SU-DHL-6 (cell line): ENCODE results near the gene ZFP36L2.

Experiments
- H2AFZ ChIP-seq: fragments of 200-600 bp; sonication (generic); 2 replicates; pipeline ENCODE4 v1.6.1; 2014; ENCODE audit warnings: low read depth, mild to moderate bottlenecking, moderate library complexity, mixed read lengths, antibody characterized with exemption, low read length; ENCODE audit not compliant: severe bottlenecking
- H3F3A ChIP-seq: fragments of 200-600 bp; shearing (Covaris generic); 2 replicates; pipeline ENCODE4 v1.6.0; 2016; ENCODE audit warnings: antibody characterized with exemption, mild to moderate bottlenecking; ENCODE audit not compliant: insufficient read depth
- H3K27ac ChIP-seq: fragments of 200-600 bp; sonication (generic); 2 replicates; pipeline ENCODE4 v1.5.1; 2016; ENCODE audit warnings: low read depth, mild to moderate bottlenecking, low read length, moderate library complexity, mixed read lengths
- H3K27me3 ChIP-seq: fragments of 200-600 bp; sonication (generic), shearing (Covaris generic); 2 replicates; pipeline ENCODE4 v1.6.0; 2014; ENCODE audit warnings: mild to moderate bottlenecking, low read length
- H3K36me3 ChIP-seq: fragments of 200-600 bp; sonication (generic); 2 replicates; pipeline ENCODE4 v1.6.1; 2014; ENCODE audit warnings: mild to moderate bottlenecking, low read length, mixed read lengths
- H3K4me2 ChIP-seq: fragments of 300-600, 200-600 bp; shearing (Covaris generic), sonication (generic); 2 replicates; pipeline ENCODE4 v1.6.0; 2014; ENCODE audit warnings: low read length, low read depth, mild to moderate bottlenecking; ENCODE audit not compliant: poor library complexity, severe bottlenecking
- H3K4me3 ChIP-seq: fragments of 200-600 bp; sonication (generic); 2 replicates; pipeline ENCODE4 v1.5.1; 2014; ENCODE audit warnings: antibody characterized with exemption, low read length, mild to moderate bottlenecking, mixed read lengths; ENCODE audit not compliant: insufficient read depth, poor library complexity, severe bottlenecking
- H3K79me2 ChIP-seq: fragments of 200-600 bp; sonication (generic); 2 replicates; pipeline ENCODE4 v1.6.1; 2014; ENCODE audit warnings: mild to moderate bottlenecking, low read length, moderate library complexity; ENCODE audit not compliant: insufficient read depth
- H3K9ac ChIP-seq: fragments of 200-600 bp; sonication (generic); 2 replicates; pipeline ENCODE4 v1.7.0; 2014; ENCODE audit warnings: mild to moderate bottlenecking, low read length
- H3K9me2 ChIP-seq: fragments of 200-600 bp; sonication (generic); replicated peaks from 2 replicates; pipeline ENCODE4 v1.6.1; 2014; ENCODE audit warnings: low read length; ENCODE audit not compliant: insufficient read depth
- H3K9me3 ChIP-seq: fragments of 200-600 bp; sonication (generic); 2 replicates; pipeline ENCODE4 v1.6.1; 2014; ENCODE audit warnings: low read length, mixed read lengths; ENCODE audit not compliant: insufficient read depth
- H4K20me1 ChIP-seq: fragments of 200-600 bp; sonication (generic); 2 replicates; pipeline ENCODE4 v1.6.1; 2014; ENCODE audit warnings: low read depth, mild to moderate bottlenecking, antibody characterized with exemption, low read length, moderate library complexity, mixed read lengths
- EZH2phosphoT487 ChIP-seq: fragments of 200-600 bp; sonication (generic), shearing (Covaris generic); conservative IDR thresholded peaks from 2 replicates; pipeline ENCODE4 v1.6.1; 2018; ENCODE audit warnings: mild to moderate bottlenecking, antibody characterized with exemption, low read length, moderate library complexity, mixed read lengths
- TF ChIP-seq, protein P1 (sequence below): fragments of 200-600 bp; sonication (generic); IDR thresholded peaks from one replicate; pipeline ENCODE4 v1.5.1; 2017; ENCODE audit warnings: antibody characterized with exemption, mild to moderate bottlenecking, low read length, moderate library complexity; ENCODE audit not compliant: insufficient read depth, poor library complexity, severe bottlenecking

ZFP36L2 gene

DNA sequence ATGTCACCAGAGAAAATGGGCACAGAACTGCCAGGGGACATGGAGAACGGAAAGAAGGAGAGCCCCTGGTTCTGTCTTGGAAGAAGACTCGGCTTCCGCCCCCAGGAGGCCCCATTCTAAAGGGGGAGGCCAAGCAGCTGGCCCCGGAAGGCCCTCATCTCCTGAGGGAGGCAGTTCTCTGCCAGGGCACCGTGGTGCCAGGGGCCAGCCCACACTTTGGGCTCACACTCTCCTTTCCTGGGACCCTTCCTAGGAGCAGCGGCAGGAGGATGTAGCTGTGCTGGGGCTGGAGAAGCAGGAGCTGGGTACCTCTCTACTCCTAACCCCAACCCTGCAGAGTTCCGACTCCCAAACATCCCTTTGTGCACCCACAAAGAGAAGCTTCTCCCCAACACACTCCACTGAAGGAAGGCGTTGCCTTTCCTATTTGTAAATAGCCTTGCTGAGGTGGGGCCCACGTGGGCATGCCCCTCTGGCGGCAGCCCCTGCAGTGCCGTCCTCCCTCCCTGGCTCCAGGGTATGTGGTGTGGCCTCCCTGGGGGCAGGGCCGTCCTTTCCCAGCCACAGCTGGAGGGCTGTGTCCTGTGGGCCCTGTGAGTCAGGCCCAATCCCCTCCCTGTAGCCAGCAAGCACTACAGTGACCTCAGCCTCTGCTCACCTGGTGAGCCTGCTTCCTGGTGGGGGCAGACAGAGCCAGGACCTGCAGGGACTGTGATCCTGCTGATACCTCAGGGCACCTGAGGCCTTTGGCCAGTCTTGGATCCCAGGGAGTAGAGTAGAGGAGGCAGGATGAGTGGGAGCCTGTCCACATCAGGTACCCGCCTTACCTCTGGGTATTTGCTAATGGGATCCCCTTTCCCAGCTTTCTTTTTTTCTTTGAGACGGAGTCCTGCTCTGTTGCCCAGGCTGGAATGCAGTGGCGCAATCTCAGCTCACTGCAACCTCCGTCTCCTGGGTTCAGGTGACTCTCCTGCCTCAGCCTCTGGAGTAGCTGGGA lies 26.6 kb downstream of the ZFP36L2 start:
- Histone ChIP-seq H3K9me3 (no peaks in the 10 kb centered on the region), H3K27me3 (no peaks in the 10 kb centered on the region), H3K9me2 (no peaks in the 10 kb centered on the region), H3K36me3 (no peaks in the 10 kb centered on the region), H3F3A (0 out of 2 replicates have a peak, but pooled peaks cover 5% of the 10 kb centered on the region), H3K27ac (no peak overlapping the region), H4K20me1 (no peaks in the 10 kb centered on the region), H3K79me2 (no peaks in the 10 kb centered on the region), H3K4me3 (no peak overlapping the region), H3K9ac (no peak overlapping the region), H3K4me2 (no peak overlapping the region), H2AFZ (no peak overlapping the region)
- TF ChIP-seq EZH2phosphoT487: no peak
- TF ChIP-seq, protein P1, sequence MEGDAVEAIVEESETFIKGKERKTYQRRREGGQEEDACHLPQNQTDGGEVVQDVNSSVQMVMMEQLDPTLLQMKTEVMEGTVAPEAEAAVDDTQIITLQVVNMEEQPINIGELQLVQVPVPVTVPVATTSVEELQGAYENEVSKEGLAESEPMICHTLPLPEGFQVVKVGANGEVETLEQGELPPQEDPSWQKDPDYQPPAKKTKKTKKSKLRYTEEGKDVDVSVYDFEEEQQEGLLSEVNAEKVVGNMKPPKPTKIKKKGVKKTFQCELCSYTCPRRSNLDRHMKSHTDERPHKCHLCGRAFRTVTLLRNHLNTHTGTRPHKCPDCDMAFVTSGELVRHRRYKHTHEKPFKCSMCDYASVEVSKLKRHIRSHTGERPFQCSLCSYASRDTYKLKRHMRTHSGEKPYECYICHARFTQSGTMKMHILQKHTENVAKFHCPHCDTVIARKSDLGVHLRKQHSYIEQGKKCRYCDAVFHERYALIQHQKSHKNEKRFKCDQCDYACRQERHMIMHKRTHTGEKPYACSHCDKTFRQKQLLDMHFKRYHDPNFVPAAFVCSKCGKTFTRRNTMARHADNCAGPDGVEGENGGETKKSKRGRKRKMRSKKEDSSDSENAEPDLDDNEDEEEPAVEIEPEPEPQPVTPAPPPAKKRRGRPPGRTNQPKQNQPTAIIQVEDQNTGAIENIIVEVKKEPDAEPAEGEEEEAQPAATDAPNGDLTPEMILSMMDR: no peak

DNA sequence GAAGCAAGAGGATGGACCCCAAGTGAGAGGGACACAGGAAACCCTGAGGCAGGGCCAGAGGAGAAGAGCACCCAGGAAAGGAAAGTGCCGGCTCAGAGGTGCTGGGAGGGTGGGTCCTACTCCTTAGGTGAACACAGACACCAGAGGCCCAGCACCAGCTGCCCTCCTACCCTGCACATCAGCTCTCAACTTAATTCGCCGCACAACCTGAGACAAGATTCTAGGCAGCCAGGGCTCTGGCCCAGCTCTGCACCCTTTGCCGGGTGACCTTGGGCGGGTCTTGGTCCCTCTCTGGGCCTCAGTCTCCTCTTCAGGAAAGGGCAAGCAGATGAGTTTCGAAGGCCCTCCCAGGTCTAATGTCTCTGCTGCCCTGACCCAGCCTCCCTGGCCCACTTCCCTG lies 28.1 kb downstream of the ZFP36L2 start:
- Histone ChIP-seq H3K4me2 (no peak overlapping the region), H3K79me2 (no peaks in the 10 kb centered on the region), H3K4me3 (no peak overlapping the region), H3K27me3 (no peaks in the 10 kb centered on the region), H3K27ac (no peak overlapping the region), H3K9me2 (no peaks in the 10 kb centered on the region), H2AFZ (no peak overlapping the region), H4K20me1 (no peaks in the 10 kb centered on the region), H3K9me3 (no peaks in the 10 kb centered on the region), H3K9ac (no peak overlapping the region), H3F3A (0 out of 2 replicates have a peak, but pooled peaks cover 5% of the 10 kb centered on the region), H3K36me3 (no peaks in the 10 kb centered on the region)
- TF ChIP-seq, protein P1: no peak
- no peak for TF ChIP-seq EZH2phosphoT487

DNA sequence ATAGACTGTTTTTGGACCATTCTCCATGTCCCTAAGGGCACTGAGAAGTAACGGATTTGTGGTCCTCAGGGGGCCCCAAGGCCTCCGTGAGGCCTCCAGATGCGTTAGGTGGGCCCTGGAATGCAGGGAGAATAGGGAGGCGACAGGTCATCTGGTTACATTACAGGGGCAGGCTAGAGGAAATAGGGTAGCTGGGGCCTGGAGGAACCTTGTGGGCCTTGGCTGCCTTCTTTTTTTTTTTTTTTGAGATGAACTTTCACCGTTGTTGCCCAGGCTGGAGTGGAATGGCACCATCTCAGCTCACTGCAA lies 28.9 kb downstream of the ZFP36L2 start:
- no peaks in the 10 kb centered on the region for H3K9me3 ChIP-seq
- H3K9me2 ChIP-seq: no peaks in the 10 kb centered on the region
- TF ChIP-seq EZH2phosphoT487: no peak
- TF ChIP-seq, protein P1: no peak
- no peaks in the 10 kb centered on the region for H3K36me3 ChIP-seq
- no peak overlapping the region for H3K4me2 ChIP-seq
- no peaks in the 10 kb centered on the region for H4K20me1 ChIP-seq
- no peak overlapping the region for H3K27ac ChIP-seq
- 0 out of 2 replicates have a peak, but pooled peaks cover 5% of the 10 kb centered on the region for H3F3A ChIP-seq
- H3K27me3 ChIP-seq: no peaks in the 10 kb centered on the region
- no peaks in the 10 kb centered on the region for H3K79me2 ChIP-seq
- H3K4me3 ChIP-seq: no peak overlapping the region
- no peak overlapping the region for H2AFZ ChIP-seq
- H3K9ac ChIP-seq: no peak overlapping the region
